Vagina (tissue), 2 donors: ENCODE data around the gene CYP11A1.

Experiments used
- POLR2A ChIP-seq, 2 donors: fragments of 450-650 bp; IDR thresholded peaks; one replicate each; pipeline ENCODE4 v1.6.1; 2017; ENCODE audit warnings: antibody characterized with exemption in 2 of 2, mild to moderate bottlenecking in 2 of 2, moderate library complexity in 2 of 2
- POLR2AphosphoS5 ChIP-seq, 2 donors: sonication (generic); formaldehyde crosslinking; IDR thresholded peaks; one replicate each; pipeline ENCODE4 v1.9.0; 2017; ENCODE audit warnings: antibody characterized with exemption in 2 of 2, mild to moderate bottlenecking in 2 of 2, low read depth in 1 of 2; ENCODE audit not compliant: insufficient read depth in 1 of 2
- TF ChIP-seq, protein P1 (sequence below), 3 experiments: fragments of 450-650 bp in 2 of 3; fragments of 200-600 bp in 1 of 3; sonication (generic) in 1 of 3; IDR thresholded peaks; one replicate each; pipeline ENCODE4 v1.5.1; 2017 to 2019; ENCODE audit warnings: antibody characterized with exemption in 3 of 3, mild to moderate bottlenecking in 2 of 3, moderate library complexity in 2 of 3

DNA sequence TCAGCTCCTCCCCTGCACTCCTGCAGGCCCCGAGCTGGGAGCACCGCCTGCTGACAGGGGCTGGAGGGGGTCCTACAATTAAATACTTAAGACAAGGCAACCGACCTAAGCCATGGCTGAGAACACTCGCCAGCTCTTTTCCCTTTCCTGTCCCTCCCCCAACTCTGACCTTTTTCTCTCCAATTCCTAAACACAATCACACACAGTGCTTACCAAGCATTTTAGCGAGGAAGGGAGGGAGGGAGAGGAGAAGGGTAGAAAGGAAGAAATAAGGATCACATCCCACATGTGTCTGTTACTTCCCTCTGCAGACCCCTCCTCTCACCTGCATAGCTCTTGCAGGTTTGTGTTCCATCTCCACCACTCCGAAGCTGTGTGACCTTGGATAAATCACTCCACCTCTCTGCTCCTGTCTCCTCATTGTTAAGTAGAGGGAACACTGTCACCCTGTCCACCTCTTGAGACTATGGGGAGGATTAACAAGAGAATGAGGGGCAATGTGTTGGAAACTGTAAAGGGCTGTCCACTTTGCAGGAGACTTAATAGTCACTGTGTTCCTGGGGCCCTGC is 63.6 kb downstream of the CYP11A1 start:
- no peak for TF ChIP-seq POLR2AphosphoS5 (IDR thresholded peaks at IDR 0.05; ENCODE audit: insufficient read depth in 1 of 2, low read depth in 1 of 2)
- TF ChIP-seq, protein P1, sequence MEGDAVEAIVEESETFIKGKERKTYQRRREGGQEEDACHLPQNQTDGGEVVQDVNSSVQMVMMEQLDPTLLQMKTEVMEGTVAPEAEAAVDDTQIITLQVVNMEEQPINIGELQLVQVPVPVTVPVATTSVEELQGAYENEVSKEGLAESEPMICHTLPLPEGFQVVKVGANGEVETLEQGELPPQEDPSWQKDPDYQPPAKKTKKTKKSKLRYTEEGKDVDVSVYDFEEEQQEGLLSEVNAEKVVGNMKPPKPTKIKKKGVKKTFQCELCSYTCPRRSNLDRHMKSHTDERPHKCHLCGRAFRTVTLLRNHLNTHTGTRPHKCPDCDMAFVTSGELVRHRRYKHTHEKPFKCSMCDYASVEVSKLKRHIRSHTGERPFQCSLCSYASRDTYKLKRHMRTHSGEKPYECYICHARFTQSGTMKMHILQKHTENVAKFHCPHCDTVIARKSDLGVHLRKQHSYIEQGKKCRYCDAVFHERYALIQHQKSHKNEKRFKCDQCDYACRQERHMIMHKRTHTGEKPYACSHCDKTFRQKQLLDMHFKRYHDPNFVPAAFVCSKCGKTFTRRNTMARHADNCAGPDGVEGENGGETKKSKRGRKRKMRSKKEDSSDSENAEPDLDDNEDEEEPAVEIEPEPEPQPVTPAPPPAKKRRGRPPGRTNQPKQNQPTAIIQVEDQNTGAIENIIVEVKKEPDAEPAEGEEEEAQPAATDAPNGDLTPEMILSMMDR (IDR thresholded peaks at IDR 0.05): no peak
- no peak for TF ChIP-seq POLR2A (IDR thresholded peaks at IDR 0.05)
